Neuronal stem cell (in vitro differentiated cells): ENCODE data around the gene EIF3K.

Experiments
- DNase-seq: peaks from one replicate; pipeline ENCODE4 v3.0.0-alpha.2; 2013; ENCODE audit warnings: low spot score
- H2AFZ ChIP-seq: one replicate; pipeline ENCODE4 v1.6.1; 2013; ENCODE audit warnings: mild to moderate bottlenecking, low read length, inconsistent platforms
- H2AK5ac ChIP-seq: 2 replicates; pipeline ENCODE4 v1.6.1; 2013; ENCODE audit warnings: low read depth, mild to moderate bottlenecking, inconsistent platforms, low read length, moderate library complexity, mixed read lengths
- H2BK120ac ChIP-seq: 2 replicates; pipeline ENCODE4 v1.6.1; 2013; ENCODE audit warnings: low read depth, mild to moderate bottlenecking, inconsistent platforms, low read length, moderate library complexity, mixed read lengths
- H2BK12ac ChIP-seq: one replicate; pipeline ENCODE4 v1.6.1; 2013; ENCODE audit warnings: low read length, inconsistent platforms
- H2BK15ac ChIP-seq: 2 replicates; pipeline ENCODE4 v1.6.1; 2013; ENCODE audit warnings: mild to moderate bottlenecking, low read length, inconsistent platforms, mixed read lengths
- H2BK5ac ChIP-seq: one replicate; pipeline ENCODE4 v1.6.1; 2013; ENCODE audit warnings: inconsistent platforms, mild to moderate bottlenecking, low read length, moderate library complexity
- H3K14ac ChIP-seq: one replicate; pipeline ENCODE4 v1.6.1; 2013; ENCODE audit warnings: low read length, inconsistent platforms
- H3K18ac ChIP-seq: 2 replicates; pipeline ENCODE4 v1.6.1; 2013; ENCODE audit warnings: low read length, inconsistent platforms
- H3K23ac ChIP-seq: 2 replicates; pipeline ENCODE4 v1.6.1; 2013; ENCODE audit warnings: low read depth, mild to moderate bottlenecking, mixed read lengths, low read length, inconsistent platforms; ENCODE audit not compliant: poor library complexity
- H3K27ac ChIP-seq: replicated peaks from 3 replicates; pipeline ENCODE4 v1.5.1; 2013; ENCODE audit warnings: low read length, inconsistent platforms
- H3K27me3 ChIP-seq, 3 experiments: 2 replicates each; pipeline ENCODE4 v1.6.1; 2013; ENCODE audit warnings: low read length in 3 of 3, mild to moderate bottlenecking in 2 of 3, inconsistent platforms in 1 of 3, low read depth in 1 of 3, mixed read lengths in 1 of 3, moderate library complexity in 1 of 3; ENCODE audit not compliant: control insufficient read depth in 3 of 3, insufficient read depth in 3 of 3
- H3K36me3 ChIP-seq, 2 donors: replicated peaks in 1 of 2; 2 replicates each; pipeline ENCODE4 v1.6.1; 2013; ENCODE audit warnings: low read length in 2 of 2; ENCODE audit not compliant: control insufficient read depth in 2 of 2, insufficient read depth in 2 of 2
- H3K4ac ChIP-seq: 2 replicates; pipeline ENCODE4 v1.6.1; 2013; ENCODE audit warnings: inconsistent platforms, mild to moderate bottlenecking, low read length, moderate library complexity
- H3K4me1 ChIP-seq, 2 donors: 1 replicate in 1 of 2; 2 replicates in 1 of 2; pipeline ENCODE4 v1.6.1; 2013; ENCODE audit warnings: low read length in 2 of 2, low read depth in 1 of 2; ENCODE audit not compliant: control insufficient read depth in 2 of 2, insufficient read depth in 1 of 2
- H3K4me2 ChIP-seq: one replicate; pipeline ENCODE4 v1.6.1; 2013; ENCODE audit warnings: mild to moderate bottlenecking, low read length, inconsistent platforms; ENCODE audit not compliant: insufficient read depth, poor library complexity, severe bottlenecking
- H3K4me3 ChIP-seq, 2 donors: 2 replicates each; pipeline ENCODE4 v1.5.1; 2013; ENCODE audit warnings: low read length in 2 of 2, mild to moderate bottlenecking in 2 of 2, inconsistent platforms in 1 of 2, moderate library complexity in 1 of 2
- H3K79me1 ChIP-seq: one replicate; pipeline ENCODE4 v1.6.1; 2013; ENCODE audit warnings: low read depth, mild to moderate bottlenecking, inconsistent platforms, low read length, moderate library complexity
- H3K9ac ChIP-seq: one replicate; pipeline ENCODE4 v1.6.1; 2013; ENCODE audit warnings: mild to moderate bottlenecking, low read depth, low read length, inconsistent platforms; ENCODE audit not compliant: poor library complexity
- H3K9me3 ChIP-seq, 2 donors: replicated peaks in 1 of 2; 2 replicates each; pipeline versions ENCODE3 to v1.6.1; 2013; ENCODE audit warnings: low read length in 2 of 2, mild to moderate bottlenecking in 2 of 2, inconsistent platforms in 1 of 2, low read depth in 1 of 2, mixed read lengths in 1 of 2, moderate library complexity in 1 of 2; ENCODE audit not compliant: control insufficient read depth in 2 of 2, insufficient read depth in 1 of 2
- H4K8ac ChIP-seq: one replicate; pipeline ENCODE4 v1.6.1; 2013; ENCODE audit warnings: low read depth, mild to moderate bottlenecking, inconsistent platforms, low read length, moderate library complexity
- H4K91ac ChIP-seq: one replicate; pipeline ENCODE4 v1.6.1; 2013; ENCODE audit warnings: low read length, low read depth, mild to moderate bottlenecking, inconsistent platforms; ENCODE audit not compliant: poor library complexity
- WGBS, 2 donors: extraction: QIAGEN DNeasy Blood & Tissue Kit; methylation state at CpG; one replicate each; pipeline ENCODE4 v1.1.7; 2013; ENCODE audit warnings: missing lambda C conversion rate in 2 of 2, mixed read lengths in 1 of 2; ENCODE audit not compliant: insufficient read length in 2 of 2, insufficient replicate concordance in 1 of 2; ENCODE audit errors: extremely low coverage in 2 of 2; 5-methylcytosine and 5-hydroxymethylcytosine counted together

EIF3K gene

GRCh38 chr19:38614289-38614688 is 4.7 kb upstream of the EIF3K start:
- Histone ChIP-seq H3K27ac (no peak overlapping the region), H4K91ac (no peak overlapping the region), H3K4ac (no peak overlapping the region), H3K4me2 (no peak overlapping the region), H3K14ac (no peak overlapping the region), H2BK5ac (no peak overlapping the region), H2BK12ac (no peak overlapping the region), H3K27me3 (no peaks in the 10 kb centered on the region), H3K4me1 (peaks cover 4 to 7% of the 10 kb centered on the region in 2 donors), H3K4me3 (no peak overlapping the region), H4K8ac (no peak overlapping the region), H3K36me3 (no peaks in the 10 kb centered on the region), H3K18ac (no peak overlapping the region), H2BK120ac (no peak overlapping the region), H3K23ac (peak overlapping the region; percentile 38), H3K9ac (no peak overlapping the region), H3K79me1 (peaks cover 1% of the 10 kb centered on the region), H2BK15ac (no peak overlapping the region), H2AFZ (no peak overlapping the region), H3K9me3 (no peaks in the 10 kb centered on the region), H2AK5ac (peak overlapping the region; percentile 81)
- no CpG with 5 or more reads among the region's 3 CpGs for WGBS, 2 donors
- no peak for DNase-seq

DNA sequence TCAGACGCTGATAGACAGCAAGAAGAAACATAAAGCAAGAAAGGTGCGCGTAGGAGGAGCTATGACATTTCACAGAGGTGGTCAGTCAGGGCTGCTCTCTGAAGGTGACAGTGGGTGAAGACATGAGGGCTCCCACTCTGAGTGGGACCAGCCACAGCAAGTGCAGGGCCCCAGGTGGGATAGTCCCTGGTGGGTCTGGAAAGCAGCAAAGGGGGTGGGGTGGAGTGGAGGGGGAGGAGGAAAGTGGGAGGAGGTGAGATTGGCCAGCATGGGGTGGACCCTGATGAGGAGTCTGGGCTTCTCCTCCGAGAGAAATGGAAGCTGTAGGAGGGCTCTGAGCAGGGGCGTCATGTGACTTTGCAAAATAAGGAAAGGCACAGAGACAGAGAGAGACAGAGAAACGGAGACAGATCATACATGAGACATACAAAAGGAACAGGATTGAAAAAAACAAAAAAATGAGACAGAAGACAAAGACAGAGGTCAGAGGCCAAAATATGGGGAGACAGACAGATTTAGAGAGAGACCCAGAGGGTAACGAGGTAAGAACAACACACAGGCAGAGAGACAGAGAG is 3.9 kb upstream of the EIF3K start:
- Histone ChIP-seq H2BK15ac (no peak overlapping the region), H3K4ac (no peak overlapping the region), H3K23ac (no peak overlapping the region), H4K8ac (no peak overlapping the region), H3K9ac (no peak overlapping the region), H3K18ac (no peak overlapping the region), H3K27ac (no peak overlapping the region), H4K91ac (no peak overlapping the region), H3K27me3 (no peaks in the 10 kb centered on the region), H2BK5ac (no peak overlapping the region), H2AFZ (peak overlapping the region; percentile 28), H2BK12ac (no peak overlapping the region), H3K36me3 (peaks cover under 1 to 1% of the 10 kb centered on the region in 2 donors), H3K4me1 (peaks cover 9 to 10% of the 10 kb centered on the region in 2 donors), H3K4me3 (no peak overlapping the region), H2AK5ac (no peak overlapping the region), H3K9me3 (no peaks in the 10 kb centered on the region), H3K14ac (no peak overlapping the region), H3K4me2 (no peak overlapping the region), H2BK120ac (no peak overlapping the region), H3K79me1 (peaks cover 8% of the 10 kb centered on the region)
- WGBS, 2 donors: no CpG with 5 or more reads among the region's 7 CpGs
- no peak for DNase-seq

DNA sequence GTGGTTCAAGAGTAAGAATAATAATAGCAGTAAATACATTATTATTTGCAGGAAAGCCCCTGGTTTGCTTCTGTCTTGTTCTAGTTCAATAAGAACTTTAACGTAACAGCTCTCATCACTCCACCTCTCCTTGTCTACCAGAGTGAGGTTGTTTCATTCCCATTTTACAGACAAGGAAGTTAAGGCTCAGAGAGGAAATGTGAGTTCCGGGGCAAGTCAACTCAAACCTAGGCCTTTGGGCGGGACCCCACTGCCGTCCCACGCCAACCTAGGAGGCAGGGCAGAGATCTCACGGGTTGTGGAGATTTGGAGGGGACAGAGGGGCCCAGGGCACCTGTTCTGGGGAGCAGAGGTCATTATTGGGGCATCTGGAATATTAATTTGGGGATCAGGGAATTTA is 2.7 kb upstream of the EIF3K start:
- Histone ChIP-seq H3K4ac (no peak overlapping the region), H3K9me3 (no peaks in the 10 kb centered on the region), H3K4me1 (peaks cover 9 to 10% of the 10 kb centered on the region in 2 donors), H2AFZ (no peak overlapping the region), H2BK120ac (no peak overlapping the region), H3K79me1 (peaks cover 8% of the 10 kb centered on the region), H4K8ac (no peak overlapping the region), H3K27me3 (no peaks in the 10 kb centered on the region), H3K27ac (no peak overlapping the region), H4K91ac (no peak overlapping the region), H2BK12ac (no peak overlapping the region), H3K18ac (no peak overlapping the region), H2BK15ac (no peak overlapping the region), H2BK5ac (no peak overlapping the region), H3K14ac (no peak overlapping the region), H3K4me3 (no peak overlapping the region), H3K36me3 (peaks cover 6 to 12% of the 10 kb centered on the region in 2 donors), H3K23ac (no peak overlapping the region), H2AK5ac (no peak overlapping the region), H3K4me2 (no peak overlapping the region), H3K9ac (no peak overlapping the region)
- no peak for DNase-seq
- no CpG with 5 or more reads among the region's 6 CpGs for WGBS, 2 donors

DNA sequence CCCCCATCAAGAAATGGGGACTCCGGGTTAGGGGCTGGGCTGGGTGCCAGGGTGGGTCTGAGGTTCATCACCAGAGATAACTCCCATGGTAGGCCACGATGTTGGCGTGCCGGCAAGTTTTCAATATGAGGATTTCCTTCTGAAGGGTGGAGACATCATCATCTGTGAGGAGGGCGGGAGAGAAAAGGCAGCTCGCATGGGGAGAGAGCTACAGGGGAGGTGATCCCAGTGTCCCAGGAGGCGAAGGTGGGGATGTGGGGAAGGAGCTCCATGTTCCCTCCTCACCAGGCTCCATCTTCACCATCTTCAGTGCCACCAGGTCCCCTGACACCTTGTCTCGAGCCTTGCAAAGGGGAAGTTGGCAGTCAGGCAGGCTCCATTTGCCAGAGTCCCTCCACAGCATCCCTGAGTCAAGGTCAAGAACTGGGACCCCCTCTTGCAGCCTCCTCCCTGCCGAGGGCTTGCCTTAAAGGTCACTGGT is 1.7 kb upstream of the EIF3K start:
- Histone ChIP-seq H2BK12ac (peak overlapping the region; percentile 98), H3K9ac (no peak overlapping the region), H2BK15ac (peak overlapping the region; percentile 76), H3K18ac (peak overlapping the region; percentile 17), H3K4me2 (no peak overlapping the region), H3K27ac (no peak overlapping the region), H2BK5ac (no peak overlapping the region), H2BK120ac (no peak overlapping the region), H3K27me3 (no peaks in the 10 kb centered on the region), H3K4me1 (peaks cover 9 to 10% of the 10 kb centered on the region in 2 donors), H3K4me3 (no peak overlapping the region), H3K79me1 (peaks cover 8% of the 10 kb centered on the region), H4K91ac (no peak overlapping the region), H3K23ac (no peak overlapping the region), H2AFZ (peak overlapping the region; percentile 81), H2AK5ac (peak overlapping the region; percentile 98), H3K14ac (no peak overlapping the region), H3K9me3 (no peaks in the 10 kb centered on the region), H3K4ac (no peak overlapping the region), H3K36me3 (peaks cover 14 to 22% of the 10 kb centered on the region in 2 donors), H4K8ac (no peak overlapping the region)
- no peak for DNase-seq
- no CpG with 5 or more reads among the region's 9 CpGs for WGBS, 2 donors
